Stimulated activated CD8-positive, alpha-beta memory T cell treated with anti-CD3 and anti-CD28 coated beads, Interleukin-7, amount 100 ng/mL, for 48 hours (primary cell): Measurements from ENCODE around the gene MFSD2B.
"Not testable (repeated sequence)": the region's sequence is repeated elsewhere in the genome, so short reads cannot be mapped to it uniquely, and the experiment has no call there.

Experiments
- DNase-seq, 2 donors: peaks; one replicate each; pipeline ENCODE4 v3.0.0-alpha.2; 2020; ENCODE audit warnings: low read depth in 1 of 2; ENCODE audit errors: extremely low read depth in 1 of 2

MFSD2B gene

GRCh38 chr2:24009680-24010476 is at the start of gene MFSD2B:
TSS of gene MFSD2B (plus strand) at chr2:24010085. CDS start at chr2:24010097, 12 bp downstream.
- no peak for DNase-seq

- DNase-seq, result no peak
Observed at GRCh38 chr2:23967846-23968245, 42.0 kb upstream of the MFSD2B start.

- no peak for DNase-seq
Observed at GRCh38 chr2:23976883-23977282, 33.0 kb upstream of the MFSD2B start.

- DNase-seq, result no peak
Observed at GRCh38 chr2:23988371-23988770, 21.5 kb upstream of the MFSD2B start.

- DNase-seq, result no peak
Observed at GRCh38 chr2:23992931-23993330, 17.0 kb upstream of the MFSD2B start.

GRCh38 chr2:23993736-23994269 is 16.1 kb upstream of the MFSD2B start:
- no peak for DNase-seq

GRCh38 chr2:23994567-23994966 is 15.3 kb upstream of the MFSD2B start:
- DNase-seq, result no peak

- DNase-seq, result no peak
Observed at GRCh38 chr2:24007693-24008092, 2.2 kb upstream of the MFSD2B start.

GRCh38 chr2:24008672-24009366 is 1.1 kb upstream of the MFSD2B start:
- DNase-seq, result no peak

GRCh38 chr2:24009367-24009679 is 562 bp upstream of the MFSD2B start:
- DNase-seq, result no peak

- DNase-seq, result no peak
Observed at GRCh38 chr2:24010477-24011249, 778 bp downstream of the MFSD2B start.

- DNase-seq, result no peak
Observed at GRCh38 chr2:24011250-24012104, 1.6 kb downstream of the MFSD2B start.

- DNase-seq, result no peak
Observed at GRCh38 chr2:24012521-24013188, 2.8 kb downstream of the MFSD2B start.

GRCh38 chr2:24014902-24015301 is 5.0 kb downstream of the MFSD2B start:
- not testable (repeated sequence) for DNase-seq

GRCh38 chr2:24015562-24016375 is 5.9 kb downstream of the MFSD2B start:
- no peak for DNase-seq

- DNase-seq, result no peak
Observed at GRCh38 chr2:24016376-24016761, 6.5 kb downstream of the MFSD2B start.

- DNase-seq, result no peak
Observed at GRCh38 chr2:24016853-24017703, 7.2 kb downstream of the MFSD2B start.

GRCh38 chr2:24017711-24018110 is 7.8 kb downstream of the MFSD2B start:
- DNase-seq, result no peak
